HG02884 (cell line): ENCODE measurements around the gene CTSW.

Experiments
- ATAC-seq: cut with Tn5 transposase; IDR thresholded peaks from one replicate; pipeline ENCODE4 v1.9.1; 2021; ENCODE audit warnings: mild to moderate bottlenecking, moderate library complexity; ENCODE audit not compliant: unreplicated experiment

The CTSW gene

DNA sequence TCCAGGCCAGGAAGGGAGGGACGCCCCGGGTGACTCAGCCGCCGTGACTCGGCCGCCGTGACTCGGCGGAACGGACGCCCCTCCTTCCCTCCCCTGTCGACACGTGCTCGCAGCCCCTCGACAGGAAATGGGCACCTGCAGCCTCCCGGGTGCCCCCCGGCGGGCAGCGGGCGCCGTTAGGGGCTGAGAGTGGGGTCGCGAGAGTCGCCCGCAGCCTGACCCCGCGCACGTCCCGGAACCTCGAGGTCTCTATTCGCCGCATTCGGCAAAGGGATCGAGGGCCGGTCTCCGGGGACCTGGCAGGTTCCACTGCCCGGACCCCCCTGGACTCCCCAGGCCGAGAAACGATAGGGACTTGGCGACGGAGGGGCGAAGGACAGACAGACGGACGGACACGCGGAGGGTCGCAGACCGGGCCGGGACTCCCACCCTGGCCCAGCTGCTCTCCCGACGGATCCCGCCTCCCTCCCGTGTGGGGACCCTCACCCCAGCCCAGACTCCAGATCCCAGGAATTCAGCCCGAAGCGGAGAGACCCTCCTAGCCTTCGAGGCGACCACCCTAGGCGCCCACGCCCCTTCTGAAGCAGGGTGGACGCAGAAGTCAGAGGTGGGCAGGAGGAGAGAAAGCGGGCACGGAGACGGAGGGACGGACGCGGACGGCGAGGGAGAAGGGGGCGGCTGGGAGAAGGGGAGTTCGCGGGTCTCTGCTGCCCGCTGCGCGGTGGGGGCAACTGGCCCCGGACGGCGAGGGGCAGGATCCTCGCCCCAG lies 19.9 kb downstream of the CTSW start:
- no peak for ATAC-seq

DNA sequence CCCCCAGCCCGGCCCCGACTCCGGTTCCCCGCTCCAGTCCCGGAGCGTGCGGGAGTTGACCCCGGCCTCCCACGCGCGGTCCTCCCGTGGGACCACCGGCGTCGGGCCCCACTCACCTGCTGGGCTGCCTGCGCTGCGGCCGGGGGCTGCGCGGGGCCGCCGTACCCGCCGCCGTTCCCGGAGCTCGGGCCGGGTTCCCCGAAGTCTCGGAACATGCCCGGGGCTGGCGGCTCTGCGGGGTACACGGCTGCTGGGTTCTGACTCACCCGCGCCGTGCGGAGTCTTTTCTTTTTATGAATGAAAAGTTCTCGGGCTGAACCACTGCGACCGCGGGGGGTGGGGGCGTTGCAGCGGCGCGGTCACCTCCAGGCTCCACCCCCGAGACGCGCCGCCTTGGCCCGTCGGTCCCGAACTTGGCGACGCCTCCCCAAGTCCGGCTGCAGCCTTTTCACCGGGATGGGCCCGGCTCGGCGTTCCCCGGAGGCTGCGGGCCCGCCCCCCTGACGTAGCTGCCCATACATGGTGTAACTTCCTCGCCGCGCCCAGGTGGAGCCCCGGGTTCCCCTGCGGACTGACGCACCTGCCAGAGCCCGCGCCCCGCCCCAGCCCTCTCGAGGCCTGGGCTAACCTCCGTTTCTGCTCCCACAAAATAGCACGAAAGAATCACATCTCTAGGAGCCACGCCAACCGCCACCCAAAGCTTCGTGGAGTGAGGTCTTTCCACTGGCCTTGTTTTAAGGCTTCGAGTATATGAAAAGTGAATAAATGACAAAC lies 20.7 kb downstream of the CTSW start, which contains the start of gene FOSL1:
TSS of gene FOSL1 (minus strand) at position 264 of the 774 bp plus-strand sequence. CDS start at position 215, 49 bp downstream.
- peak; percentile 54 for ATAC-seq

DNA sequence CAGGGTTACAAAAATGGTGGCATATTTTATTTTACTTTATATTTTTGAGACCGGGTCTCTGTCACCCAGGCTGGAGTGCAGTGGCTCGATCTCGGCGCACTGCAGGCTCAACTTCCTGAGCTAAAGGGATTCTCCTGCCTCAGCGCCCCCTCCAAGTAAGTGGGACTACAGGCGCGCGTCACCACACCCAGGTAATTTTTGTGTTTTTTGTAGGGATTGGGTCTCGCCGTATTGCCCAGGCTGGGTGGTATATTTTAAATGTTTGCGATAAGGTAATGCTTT lies 21.2 kb downstream of the CTSW start:
- ATAC-seq = no peak

GRCh38 chr11:65903068-65903481 lies 23.4 kb downstream of the CTSW start:
- no peak for ATAC-seq

DNA sequence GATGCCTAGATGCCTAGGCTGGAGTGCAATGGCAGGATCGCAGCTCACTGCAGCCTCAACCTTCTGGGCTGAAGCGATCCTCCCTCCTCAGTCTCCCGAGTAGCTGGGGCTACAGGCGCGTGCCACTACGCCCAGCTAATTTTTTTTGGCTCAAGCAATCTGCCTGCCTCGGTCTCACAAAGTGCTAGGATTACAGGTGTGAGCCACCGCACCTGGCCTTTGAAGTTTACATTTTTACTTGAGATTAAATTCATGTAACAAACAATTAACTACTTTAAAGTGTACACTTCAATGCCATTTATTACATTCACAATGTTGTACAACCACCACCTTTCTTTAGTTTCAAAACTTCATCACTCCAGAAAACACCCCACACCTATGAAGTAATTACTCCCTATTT lies 24.1 kb downstream of the CTSW start:
- ATAC-seq = no peak

GRCh38 chr11:65906602-65907001 lies 27.0 kb downstream of the CTSW start:
- ATAC-seq = no peak

GRCh38 chr11:65907878-65908277 lies 28.2 kb downstream of the CTSW start:
- no peak for ATAC-seq

GRCh38 chr11:65911682-65912568 lies 32.3 kb downstream of the CTSW start:
- no peak for ATAC-seq

DNA sequence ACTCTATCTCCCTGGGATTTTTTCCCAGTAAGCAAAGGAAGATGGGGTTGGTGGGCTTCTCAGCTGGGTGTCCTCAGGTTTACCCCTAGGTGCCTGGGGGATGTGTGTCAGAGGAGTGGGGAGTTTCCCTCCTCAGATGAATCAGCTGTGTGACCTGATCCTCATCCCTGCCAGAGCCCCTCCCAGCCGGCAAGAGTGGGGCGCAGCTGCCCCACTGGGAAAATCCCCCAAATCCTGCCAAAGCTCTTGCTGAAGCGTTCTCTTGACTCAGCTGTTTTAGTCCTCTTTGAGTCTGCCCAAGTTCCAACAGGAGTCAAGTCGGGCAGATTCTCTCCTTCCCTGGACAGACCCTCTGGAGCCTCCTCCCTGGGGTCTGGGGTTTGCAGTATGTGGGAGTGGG lies 33.2 kb downstream of the CTSW start:
- no peak for ATAC-seq

DNA sequence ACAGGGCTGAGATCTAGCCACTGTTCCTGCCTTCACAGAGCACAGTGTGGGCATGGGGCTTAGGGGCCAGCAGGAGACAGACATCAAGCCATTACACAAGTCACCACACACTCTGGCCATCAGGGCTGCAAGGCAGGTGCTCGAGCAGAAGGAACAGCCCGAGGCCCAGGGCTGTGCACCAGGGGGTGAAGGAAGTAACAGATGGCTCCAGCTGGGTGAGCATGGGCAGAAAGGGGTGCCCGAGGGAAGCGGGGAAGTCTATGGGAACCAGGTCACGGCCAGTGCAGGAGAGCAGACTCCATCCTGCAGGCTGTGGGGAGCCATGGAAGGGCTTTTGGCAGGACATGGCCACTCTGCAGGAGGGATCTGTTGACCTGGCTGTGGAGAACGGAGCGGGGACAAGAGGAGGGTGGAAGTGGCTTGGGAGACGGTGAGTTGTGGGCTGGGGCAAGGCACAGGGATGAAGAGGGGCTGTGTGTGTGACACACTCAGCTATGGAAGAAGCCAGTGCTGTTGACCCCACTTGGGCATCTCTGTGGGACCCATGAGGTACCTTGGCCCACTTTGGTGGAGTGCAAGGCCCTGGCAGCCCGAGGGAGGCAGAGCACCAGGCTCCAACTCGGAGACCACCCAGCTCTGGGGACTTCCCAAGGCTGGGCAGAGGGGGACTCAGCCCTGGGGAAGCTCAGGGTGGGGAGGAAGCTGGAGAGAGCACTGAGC lies 35.6 kb downstream of the CTSW start:
- ATAC-seq = no peak

DNA sequence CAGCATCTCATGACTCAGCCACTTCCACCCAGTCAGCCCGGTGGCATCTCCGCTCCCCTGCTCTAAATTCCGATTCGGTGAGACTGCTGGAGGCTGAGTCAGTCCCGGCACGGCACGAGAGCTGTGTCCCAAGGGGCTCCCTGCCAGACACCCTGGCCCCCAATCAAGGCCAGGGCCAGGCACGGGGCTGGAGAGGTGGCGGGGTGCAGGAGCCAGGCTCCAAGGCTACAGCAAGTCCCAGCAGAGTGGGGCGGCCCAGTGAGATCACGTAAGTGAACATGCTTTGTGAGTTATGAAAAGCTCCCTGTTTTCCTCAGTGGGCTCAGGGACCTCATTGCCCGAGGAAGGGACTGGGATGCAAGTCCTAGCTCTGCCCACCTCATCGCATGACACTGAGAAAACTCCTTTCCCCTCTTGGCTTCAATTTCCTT lies 36.2 kb downstream of the CTSW start:
- ATAC-seq = no peak

DNA sequence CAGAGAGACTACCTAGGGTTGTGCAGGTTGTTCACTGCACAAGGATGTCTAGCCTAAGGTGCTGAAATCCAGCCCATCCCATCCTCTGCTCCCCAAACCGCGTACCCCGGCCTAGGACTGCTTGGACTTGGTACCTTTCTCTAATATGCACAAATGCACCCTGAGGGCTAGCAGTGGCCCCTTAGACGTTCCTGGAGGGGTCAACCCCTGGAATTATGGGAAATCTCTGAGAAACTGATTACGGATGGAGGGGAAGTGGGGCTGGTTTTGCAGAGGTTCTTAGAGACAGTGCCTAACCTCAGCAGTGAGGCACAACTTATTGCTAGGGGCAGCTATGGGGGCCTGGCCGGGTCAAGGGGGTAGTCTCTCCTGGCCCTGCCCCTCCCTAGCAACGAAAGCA lies 36.8 kb downstream of the CTSW start:
- no peak for ATAC-seq

GRCh38 chr11:65917077-65917433 lies 37.4 kb downstream of the CTSW start:
- no peak for ATAC-seq

GRCh38 chr11:65917434-65918210 lies 38.0 kb downstream of the CTSW start:
- ATAC-seq = no peak

DNA sequence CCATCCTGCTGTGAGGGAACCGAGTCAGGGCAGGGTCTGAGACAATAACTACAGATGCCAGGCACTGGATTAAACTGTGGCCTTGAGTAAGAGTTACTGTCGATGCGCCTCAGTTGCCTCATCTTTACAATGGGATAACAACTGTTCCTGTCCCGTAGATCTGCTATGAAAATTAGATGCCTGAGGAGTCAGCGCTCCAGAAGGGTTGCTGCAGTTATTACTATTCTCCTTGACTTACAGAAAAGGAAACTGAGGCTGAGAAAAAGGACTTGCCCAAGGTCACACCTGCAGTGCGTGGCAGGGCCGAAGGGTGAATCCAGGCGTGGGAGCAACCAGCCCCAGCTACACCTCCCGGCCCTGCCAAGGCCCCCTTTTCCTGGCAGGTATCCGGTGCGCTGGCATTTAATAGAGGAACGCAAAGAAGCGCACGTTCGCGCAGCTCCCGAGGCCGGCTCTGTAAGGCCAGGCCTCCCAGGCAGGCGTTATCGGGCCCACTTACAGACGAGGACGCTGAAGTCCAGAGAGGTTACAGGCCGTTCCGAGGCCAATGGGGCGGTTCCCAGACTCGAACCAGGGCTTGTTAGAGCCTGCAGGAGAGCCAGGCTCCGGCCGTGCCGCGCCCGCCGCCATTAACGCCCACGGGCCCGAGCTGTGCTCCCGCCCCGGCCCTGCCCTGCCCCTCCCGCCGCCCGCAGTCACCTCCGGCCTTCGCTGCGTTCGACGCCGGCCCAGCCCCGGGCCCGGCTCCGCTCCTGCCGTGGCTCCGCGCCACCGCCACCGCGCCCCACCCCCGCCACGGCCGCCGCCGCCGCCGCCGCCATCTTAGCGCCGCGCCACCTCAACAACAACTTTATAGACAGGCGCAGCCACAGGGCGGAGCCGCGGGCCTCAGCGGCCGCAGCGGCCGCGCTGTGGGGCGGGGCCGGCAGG lies 38.8 kb downstream of the CTSW start, which contains the start of gene C11orf68:
TSS of gene C11orf68 (minus strand) at position 852 of the 930 bp plus-strand sequence. CDS start at position 821, 31 bp downstream.
- ATAC-seq = peak; percentile 43

DNA sequence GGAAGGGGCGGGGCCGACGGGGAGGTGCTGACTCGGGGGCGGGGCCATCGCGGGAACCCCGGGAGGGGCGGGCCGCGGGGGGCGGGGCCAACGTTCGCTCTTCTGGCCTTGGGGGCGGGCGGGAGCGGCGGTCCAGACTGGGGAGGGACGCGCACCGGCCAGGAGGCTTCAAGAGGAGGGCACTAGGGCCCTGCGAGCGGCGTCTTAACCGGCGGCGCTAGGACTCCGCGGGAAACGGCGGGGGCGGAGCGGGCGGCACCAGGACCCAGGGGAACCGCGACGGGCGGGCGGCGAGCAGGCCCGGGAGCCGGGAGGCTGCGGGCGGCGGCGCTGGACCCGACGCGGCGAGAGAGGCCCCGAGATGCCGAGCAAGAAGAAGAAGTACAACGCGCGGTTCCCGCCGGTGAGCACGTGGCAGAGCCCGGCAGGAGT lies 39.5 kb downstream of the CTSW start, which contains the start of gene DRAP1:
TSS of gene DRAP1 (plus strand) at position 286 of the 432 bp plus-strand sequence. CDS start at position 362, 76 bp downstream.
- ATAC-seq = peak; percentile 82

DNA sequence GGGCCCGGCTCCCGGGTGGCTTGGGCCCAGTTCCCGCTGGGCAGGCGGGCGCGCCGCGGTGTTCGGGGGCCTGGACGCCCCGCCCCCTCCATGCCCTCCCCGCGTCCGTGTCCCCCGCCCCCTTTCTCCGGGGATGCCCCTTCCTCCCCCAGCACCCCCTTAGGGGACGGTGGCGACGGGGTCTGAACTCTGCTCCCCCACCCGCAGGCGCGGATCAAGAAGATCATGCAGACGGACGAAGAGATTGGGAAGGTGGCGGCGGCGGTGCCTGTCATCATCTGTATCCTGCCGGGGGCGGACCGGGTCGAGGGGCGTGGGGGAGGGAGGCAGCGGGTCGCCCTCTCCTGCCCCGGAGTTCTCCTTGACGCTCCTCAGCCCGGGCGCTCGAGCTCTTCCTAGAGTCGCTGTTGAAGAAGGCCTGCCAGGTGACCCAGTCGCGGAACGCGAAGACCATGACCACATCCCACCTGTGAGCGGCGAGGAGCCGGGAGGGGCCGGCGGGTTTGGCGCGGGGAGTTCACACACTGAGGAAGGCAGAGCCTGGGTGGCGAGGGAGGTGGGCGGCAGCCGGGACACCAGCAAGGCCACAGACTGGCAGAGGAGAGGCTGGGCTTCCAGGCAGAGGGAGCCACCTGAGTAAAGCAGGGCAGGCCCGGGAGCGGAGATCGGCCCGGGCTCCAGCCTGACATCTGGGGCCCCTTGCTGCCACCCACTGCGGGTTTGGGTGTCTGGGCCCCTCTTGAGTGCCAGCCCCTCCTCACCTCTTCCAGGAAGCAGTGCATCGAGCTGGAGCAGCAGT lies 40.1 kb downstream of the CTSW start:
- ATAC-seq = peak; percentile 35

- ATAC-seq = no peak
Observed at GRCh38 chr11:65920372-65920802, 40.8 kb downstream of the CTSW start.
